Measurements from ENCODE around the gene CTSO.
"Not testable (repeated sequence)": the region's sequence is repeated elsewhere in the genome, so short reads cannot be mapped to it uniquely, and the experiment has no call there.

The CTSO gene

DNA sequence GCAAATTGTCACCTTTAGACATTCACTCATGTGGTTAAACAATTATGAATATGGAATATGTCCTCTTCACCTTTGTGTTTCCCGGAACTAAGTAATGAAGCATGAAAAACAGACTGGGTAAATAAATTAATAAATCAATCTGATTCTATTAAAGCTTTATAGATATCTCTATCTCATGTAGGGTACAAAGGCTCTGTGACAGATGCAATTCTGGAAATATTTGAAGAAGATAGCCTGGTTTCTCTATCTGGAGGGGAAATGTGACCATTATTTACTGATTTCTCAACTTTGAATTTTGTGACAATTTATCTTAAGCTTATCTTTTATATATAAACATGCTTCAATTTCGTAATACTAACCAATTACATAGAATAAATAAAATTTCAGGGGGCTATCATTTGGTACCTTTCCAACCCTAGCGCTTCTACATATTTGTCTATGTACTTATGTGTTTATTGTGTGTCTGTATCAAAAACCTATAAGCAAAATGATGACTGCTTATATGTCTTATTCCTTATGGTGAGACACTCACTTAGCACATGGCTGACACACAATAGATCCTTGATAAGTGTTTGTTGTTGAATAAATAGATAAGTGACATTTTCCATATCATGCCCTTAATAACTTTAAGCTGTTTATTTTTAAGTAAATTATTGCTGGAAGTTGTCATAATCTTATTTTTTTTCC lies 9.9 kb downstream of the CTSO start:
- TF ChIP-seq ZFX (IDR thresholded peaks at IDR 0.05) = no peak
- TF ChIP-seq, protein P1, sequence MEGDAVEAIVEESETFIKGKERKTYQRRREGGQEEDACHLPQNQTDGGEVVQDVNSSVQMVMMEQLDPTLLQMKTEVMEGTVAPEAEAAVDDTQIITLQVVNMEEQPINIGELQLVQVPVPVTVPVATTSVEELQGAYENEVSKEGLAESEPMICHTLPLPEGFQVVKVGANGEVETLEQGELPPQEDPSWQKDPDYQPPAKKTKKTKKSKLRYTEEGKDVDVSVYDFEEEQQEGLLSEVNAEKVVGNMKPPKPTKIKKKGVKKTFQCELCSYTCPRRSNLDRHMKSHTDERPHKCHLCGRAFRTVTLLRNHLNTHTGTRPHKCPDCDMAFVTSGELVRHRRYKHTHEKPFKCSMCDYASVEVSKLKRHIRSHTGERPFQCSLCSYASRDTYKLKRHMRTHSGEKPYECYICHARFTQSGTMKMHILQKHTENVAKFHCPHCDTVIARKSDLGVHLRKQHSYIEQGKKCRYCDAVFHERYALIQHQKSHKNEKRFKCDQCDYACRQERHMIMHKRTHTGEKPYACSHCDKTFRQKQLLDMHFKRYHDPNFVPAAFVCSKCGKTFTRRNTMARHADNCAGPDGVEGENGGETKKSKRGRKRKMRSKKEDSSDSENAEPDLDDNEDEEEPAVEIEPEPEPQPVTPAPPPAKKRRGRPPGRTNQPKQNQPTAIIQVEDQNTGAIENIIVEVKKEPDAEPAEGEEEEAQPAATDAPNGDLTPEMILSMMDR (conservative IDR thresholded peaks at IDR 0.05) = no peak
- no peak overlapping the region for H3K27ac ChIP-seq

DNA sequence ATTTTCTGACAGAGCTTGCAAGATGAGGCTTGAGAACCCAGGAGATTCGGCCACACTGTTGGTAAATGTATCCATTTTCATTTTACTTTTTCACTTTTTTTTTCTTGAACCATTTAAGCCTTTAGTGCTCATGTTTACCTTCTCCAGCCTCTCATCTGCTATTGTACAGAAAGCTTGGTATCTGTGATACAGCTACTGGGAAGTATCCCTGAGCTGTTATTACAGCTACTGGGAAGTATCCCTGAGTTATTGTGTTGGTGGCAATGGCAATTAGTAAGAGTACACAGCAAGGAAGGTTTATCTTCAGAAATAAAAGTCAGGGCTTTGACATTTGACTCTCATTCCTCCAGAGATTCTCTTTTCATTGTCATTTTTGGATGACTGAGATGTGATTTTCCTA lies 11.8 kb downstream of the CTSO start:
- H3K27ac ChIP-seq = no peak overlapping the region
- TF ChIP-seq ZFX (IDR thresholded peaks at IDR 0.05) = no peak
- TF ChIP-seq, protein P1 (conservative IDR thresholded peaks at IDR 0.05) = no peak

DNA sequence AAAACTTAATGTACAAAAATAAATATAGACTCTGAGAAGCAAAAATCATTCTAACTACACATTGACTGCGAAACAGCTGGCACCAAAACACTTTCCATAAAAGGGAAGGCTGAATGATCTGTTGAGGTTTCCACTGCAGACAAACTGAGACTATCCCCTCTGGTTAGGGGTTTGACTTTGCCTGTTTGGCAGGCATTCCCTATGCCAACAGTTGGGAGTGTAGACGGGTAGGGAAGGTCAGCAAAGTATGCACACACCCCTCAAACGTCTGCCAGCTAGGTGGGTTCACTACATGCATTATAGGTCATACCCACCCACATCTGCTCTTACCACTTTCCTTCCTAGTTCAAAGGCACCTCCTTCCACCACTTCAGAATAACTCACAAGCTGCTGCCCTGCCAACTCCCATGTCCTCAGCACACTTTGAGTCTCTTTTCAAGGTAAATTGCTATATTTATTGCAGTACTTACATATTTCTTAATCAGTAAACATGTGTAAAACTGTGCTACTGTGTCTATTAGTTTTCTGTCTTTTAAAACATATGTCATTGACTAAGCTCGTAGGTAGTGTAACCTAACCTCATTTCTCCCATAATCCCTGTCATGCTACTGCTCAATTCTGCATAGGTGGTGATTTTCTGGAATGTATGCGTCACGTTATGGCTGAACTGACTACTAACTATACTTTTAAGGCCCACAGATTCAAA lies 12.4 kb downstream of the CTSO start:
- no peak overlapping the region for H3K27ac ChIP-seq
- TF ChIP-seq ZFX (IDR thresholded peaks at IDR 0.05) = no peak
- TF ChIP-seq, protein P1 (conservative IDR thresholded peaks at IDR 0.05) = no peak

DNA sequence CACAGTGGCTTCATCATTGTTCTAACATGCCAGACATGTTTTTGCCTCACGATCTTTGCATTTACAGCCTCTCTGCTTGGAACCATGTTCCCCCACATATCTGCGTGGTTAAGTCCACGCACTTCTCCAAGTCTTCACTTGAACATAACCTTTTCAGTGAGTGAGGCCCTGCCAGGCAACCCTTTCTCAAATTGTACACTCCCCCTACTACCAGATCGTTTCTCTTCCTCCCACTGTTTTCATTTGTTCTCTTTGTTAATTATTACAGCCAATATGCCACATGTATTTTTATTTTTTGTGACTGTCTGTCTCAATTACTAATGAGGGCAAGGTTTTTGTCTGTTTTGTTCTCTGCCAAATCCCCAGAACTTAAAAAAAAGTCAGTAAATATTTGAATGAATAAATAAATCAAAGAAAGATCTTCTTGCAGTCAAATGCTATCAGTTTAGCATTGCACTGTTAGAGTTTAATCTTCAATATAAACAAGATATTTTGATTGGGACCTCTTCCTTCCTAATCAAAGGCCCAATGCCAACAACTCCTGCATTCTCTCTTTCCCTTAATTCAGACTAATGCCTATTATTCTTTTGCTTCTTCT lies 18.2 kb downstream of the CTSO start:
- H3K27ac ChIP-seq = no peak overlapping the region
- no peak for TF ChIP-seq ZFX (IDR thresholded peaks at IDR 0.05)
- TF ChIP-seq, protein P1 (conservative IDR thresholded peaks at IDR 0.05) = no peak

DNA sequence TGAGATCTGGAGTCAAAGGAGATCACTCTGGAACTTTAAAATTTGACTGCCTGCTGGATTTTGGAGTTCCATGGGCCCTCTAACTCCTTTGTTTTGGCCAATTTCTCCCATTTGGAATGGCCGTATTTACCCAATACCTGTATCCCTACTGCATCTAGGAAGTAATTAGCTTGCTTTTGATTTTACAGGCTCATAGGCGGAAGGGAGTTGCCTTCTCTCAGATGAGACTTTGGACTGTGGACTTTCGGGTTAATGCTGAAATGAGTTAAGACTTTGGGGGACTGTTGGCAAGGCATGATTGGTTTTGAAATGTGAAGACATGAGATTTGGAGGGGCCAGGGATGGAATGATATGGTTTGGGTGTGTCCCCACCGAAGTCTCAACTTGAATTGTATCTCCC lies 19.0 kb downstream of the CTSO start:
- not testable (repeated sequence) for H3K27ac ChIP-seq

DNA sequence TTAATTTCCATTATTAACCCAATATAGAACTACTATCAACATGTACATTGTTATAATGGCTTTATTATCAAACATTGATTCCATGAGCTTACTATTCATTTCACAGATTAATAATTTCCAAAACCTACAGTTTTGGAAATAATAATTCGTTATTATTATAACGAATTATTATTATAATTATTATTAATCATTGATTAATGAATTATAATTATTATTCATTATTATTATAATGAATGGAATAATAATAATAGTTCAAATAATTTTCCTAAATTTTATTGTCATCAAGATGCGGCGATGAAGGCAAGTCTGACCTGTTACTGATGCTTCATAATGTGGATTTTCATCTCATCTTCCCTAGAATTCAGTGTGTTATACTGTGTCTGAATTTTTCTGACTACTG lies 22.0 kb downstream of the CTSO start:
- H3K27ac ChIP-seq = no peak overlapping the region
- TF ChIP-seq, protein P1 (conservative IDR thresholded peaks at IDR 0.05) = no peak
- TF ChIP-seq ZFX (IDR thresholded peaks at IDR 0.05) = no peak

DNA sequence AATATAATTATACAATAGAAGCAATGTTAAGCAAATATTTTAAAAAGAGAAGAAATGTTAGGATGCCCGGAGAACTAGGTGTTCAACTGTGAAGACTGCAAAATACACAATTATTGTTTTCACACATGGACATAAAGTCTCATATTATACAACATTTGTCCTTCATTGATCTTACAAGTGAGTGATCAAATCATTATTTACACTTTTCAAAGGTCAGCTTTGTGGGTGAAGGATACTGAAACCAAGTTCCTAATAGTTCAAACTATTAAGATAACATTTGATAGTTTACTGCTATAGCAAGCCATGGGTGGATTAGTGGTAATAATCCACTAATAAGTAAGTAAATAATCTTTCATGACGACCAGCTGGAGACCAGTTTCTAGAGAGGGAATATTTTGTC lies 23.3 kb downstream of the CTSO start:
- TF ChIP-seq, protein P1 (conservative IDR thresholded peaks at IDR 0.05) = no peak
- no peak overlapping the region for H3K27ac ChIP-seq
